Kidney capillary endothelial cell (primary cell): Measurements from ENCODE around the gene ZNF324.
"Not testable (repeated sequence)": the region's sequence is repeated elsewhere in the genome, so short reads cannot be mapped to it uniquely, and the experiment has no call there.

Experiments used
- DNase-seq: peaks from one replicate; pipeline ENCODE4 v3.0.0-alpha.2; 2018; ENCODE audit warnings: low spot score

Gene ZNF324

GRCh38 chr19:58471736-58472135 lies 4.9 kb downstream of the ZNF324 start:
- no peak for DNase-seq

- DNase-seq, result no peak
These were observed 6.9 kb downstream of the ZNF324 start for GRCh38 chr19:58473775-58474174.

- DNase-seq, result no peak
These were observed 7.6 kb downstream of the ZNF324 start for GRCh38 chr19:58474291-58474996.

- no peak for DNase-seq
These were observed 8.3 kb downstream of the ZNF324 start for GRCh38 chr19:58474997-58475713.

- DNase-seq, result peak; percentile 95
These were observed 9.0 kb downstream of the ZNF324 start, which contains the start of gene ZNF446 for GRCh38 chr19:58475714-58476497. ZNF446 (plus strand) TSS chr19:58476352; CDS start chr19:58477219, 867 bp downstream.

GRCh38 chr19:58476498-58477015 lies 9.7 kb downstream of the ZNF324 start:
- DNase-seq, result peak; percentile 26

GRCh38 chr19:58477130-58477529 lies 10.2 kb downstream of the ZNF324 start:
- DNase-seq, result no peak

- DNase-seq, result no peak
These were observed 11.0 kb downstream of the ZNF324 start for GRCh38 chr19:58477871-58478270.

- no peak for DNase-seq
These were observed 12.4 kb downstream of the ZNF324 start for GRCh38 chr19:58479303-58479702.

- no peak for DNase-seq
These were observed 13.0 kb downstream of the ZNF324 start for GRCh38 chr19:58479736-58480480.

- DNase-seq, result no peak
These were observed 13.6 kb downstream of the ZNF324 start for GRCh38 chr19:58480481-58480830.

- no peak for DNase-seq
These were observed 14.0 kb downstream of the ZNF324 start for GRCh38 chr19:58480831-58481230.

- no peak for DNase-seq
These were observed 15.5 kb downstream of the ZNF324 start for GRCh38 chr19:58482372-58482771.

GRCh38 chr19:58483776-58484175 lies 16.9 kb downstream of the ZNF324 start:
- no peak for DNase-seq

- not testable (repeated sequence) for DNase-seq
These were observed 17.5 kb downstream of the ZNF324 start for GRCh38 chr19:58484349-58484748.

- DNase-seq, result no peak
These were observed 24.5 kb downstream of the ZNF324 start for GRCh38 chr19:58491393-58491792.

GRCh38 chr19:58492265-58492664 lies 25.4 kb downstream of the ZNF324 start:
- no peak for DNase-seq

- no peak for DNase-seq
These were observed 30.8 kb downstream of the ZNF324 start for GRCh38 chr19:58497634-58498170.

GRCh38 chr19:58498316-58499020 lies 31.6 kb downstream of the ZNF324 start:
- no peak for DNase-seq

GRCh38 chr19:58499021-58499927 lies 32.4 kb downstream of the ZNF324 start:
- peak; percentile 99 for DNase-seq
